Measurements from ENCODE around the gene ANKRD63. TPM values are rescaled to one million over a fixed set of nuclear protein-coding genes. Genes with fewer than 3 reads are reported as not detected.
A peak's percentile ranks its signal among the peaks of the same experiment; 100 is the strongest.

Gene ANKRD63
- total and polyA plus RNA-seq, 9 of the 15 experiments (the other 6 are each of a cell fraction or from before 2014, with no cell fraction given): 1.3 to 2.0 (median 1.8) TPM; not detected in 6

- TF ChIP-seq HOMEZ (CRISPR knock-in tag; IDR thresholded peaks at IDR 0.05): no peak
- TF ChIP-seq HMG20A (CRISPR knock-in tag; conservative IDR thresholded peaks at IDR 0.05): no peak
- TF ChIP-seq ARID1B (IDR thresholded peaks at IDR 0.05): 0 out of 2 replicates have a peak, but pooled peaks have one; percentile 22
- TF ChIP-seq ESRRA (IDR thresholded peaks at IDR 0.05; ENCODE audit: borderline replicate concordance, low read depth): peak; percentile 38; the same call in 1 of the 2 replicates
- no peak for TF ChIP-seq CLOCK (CRISPR knock-in tag; IDR thresholded peaks at IDR 0.05; ENCODE audit: borderline replicate concordance)
- TF ChIP-seq TARDBP (IDR thresholded peaks at IDR 0.05): no peak
- peak; percentile 89 for TF ChIP-seq C11orf30 (IDR thresholded peaks at IDR 0.05; ENCODE audit: low read depth)
- TF ChIP-seq ZNF143 (CRISPR knock-in tag; IDR thresholded peaks at IDR 0.05): no peak
- peak; percentile 43; the same call in 1 of the 2 replicates for TF ChIP-seq JUND (IDR thresholded peaks at IDR 0.05; ENCODE audit: borderline replicate concordance, low read depth, low read length)
- TF ChIP-seq JUND (tag; IDR thresholded peaks at IDR 0.05; ENCODE audit: borderline replicate concordance, low read depth, low read length): no peak; the same call in 2 of the 3 replicates
- TF ChIP-seq ZNF398 (CRISPR knock-in tag; IDR thresholded peaks at IDR 0.05): no peak
- 0 out of 2 replicates have a peak, but pooled peaks have one; percentile 26 for TF ChIP-seq SMARCA4 (IDR thresholded peaks at IDR 0.05)
- no peak for TF ChIP-seq ATF6 (CRISPR knock-in tag; IDR thresholded peaks at IDR 0.05)
- peak; percentile 69 for TF ChIP-seq MAFF (IDR thresholded peaks at IDR 0.05; ENCODE audit: low read length)
- TF ChIP-seq ZBTB11 (CRISPR knock-in tag; IDR thresholded peaks at IDR 0.05): no peak
- no peak for TF ChIP-seq MIER1 (IDR thresholded peaks at IDR 0.05; ENCODE audit: low read depth)
- TF ChIP-seq THRAP3 (IDR thresholded peaks at IDR 0.05; ENCODE audit: borderline replicate concordance): no peak
These were observed 48.1 kb downstream of the ANKRD63 start (continued) for GRCh38 chr15:40234783-40235182.

Data from K562 (cell line).